GM19467 (cell line): ENCODE data around the gene AGBL1.
"Not testable (repeated sequence)": the region's sequence is repeated elsewhere in the genome, so short reads cannot be mapped to it uniquely, and the experiment has no call there.

Experiments
- ATAC-seq: cut with Tn5 transposase; IDR thresholded peaks from one replicate; pipeline ENCODE4 v1.9.1; 2021; ENCODE audit warnings: mild to moderate bottlenecking, moderate library complexity; ENCODE audit not compliant: unreplicated experiment

The AGBL1 gene

GRCh38 chr15:86383611-86384010 is 303.9 kb downstream of the AGBL1 start:
- no peak for ATAC-seq

- ATAC-seq, result no peak
Observed at GRCh38 chr15:86384186-86384585, 304.5 kb downstream of the AGBL1 start.

GRCh38 chr15:86392296-86392695 is 312.6 kb downstream of the AGBL1 start:
- no peak for ATAC-seq

GRCh38 chr15:86392874-86393273 is 313.2 kb downstream of the AGBL1 start:
- ATAC-seq, result no peak

- ATAC-seq, result no peak
Observed at GRCh38 chr15:86394866-86395265, 315.2 kb downstream of the AGBL1 start.

GRCh38 chr15:86399041-86399954 is 319.6 kb downstream of the AGBL1 start:
- no peak for ATAC-seq

- no peak for ATAC-seq
Observed at GRCh38 chr15:86403221-86403620, 323.6 kb downstream of the AGBL1 start.

- ATAC-seq, result no peak
Observed at GRCh38 chr15:86403914-86404583, 324.4 kb downstream of the AGBL1 start.

- ATAC-seq, result no peak
Observed at GRCh38 chr15:86408261-86408660, 328.6 kb downstream of the AGBL1 start.

- no peak for ATAC-seq
Observed at GRCh38 chr15:86411916-86412315, 332.2 kb downstream of the AGBL1 start.

GRCh38 chr15:86413191-86413590 is 333.5 kb downstream of the AGBL1 start:
- ATAC-seq, result no peak

GRCh38 chr15:86425746-86426145 is 346.1 kb downstream of the AGBL1 start:
- ATAC-seq, result no peak

GRCh38 chr15:86432861-86433260 is 353.2 kb downstream of the AGBL1 start:
- no peak for ATAC-seq

GRCh38 chr15:86433983-86434382 is 354.3 kb downstream of the AGBL1 start:
- ATAC-seq, result no peak

- ATAC-seq, result no peak
Observed at GRCh38 chr15:86439614-86440013, 359.9 kb downstream of the AGBL1 start.

GRCh38 chr15:86444527-86444926 is 364.9 kb downstream of the AGBL1 start:
- no peak for ATAC-seq

GRCh38 chr15:86445579-86446252 is 366.0 kb downstream of the AGBL1 start:
- ATAC-seq, result no peak

GRCh38 chr15:86446253-86446640 is 366.6 kb downstream of the AGBL1 start:
- no peak for ATAC-seq

- ATAC-seq, result not testable (repeated sequence)
Observed at GRCh38 chr15:86465470-86466039, 385.9 kb downstream of the AGBL1 start.

GRCh38 chr15:86481720-86482119 is 402.0 kb downstream of the AGBL1 start:
- ATAC-seq, result no peak

GRCh38 chr15:86483936-86484335 is 404.3 kb downstream of the AGBL1 start:
- no peak for ATAC-seq
